Astrocyte (in vitro differentiated cells and primary cell): ENCODE data around the gene ESF1.

Source experiments
- EZH2 ChIP-seq: IDR thresholded peaks from 2 replicates; pipeline ENCODE4 v1.6.1; 2012; ENCODE audit warnings: mild to moderate bottlenecking, low read length, inconsistent platforms; ENCODE audit not compliant: insufficient read depth
- TF ChIP-seq, protein P1 (sequence below): IDR thresholded peaks from 2 replicates; pipeline ENCODE4 v1.5.1; 2011; ENCODE audit warnings: low read depth, mild to moderate bottlenecking, inconsistent platforms, low read length, moderate library complexity; ENCODE audit not compliant: insufficient read depth

DNA sequence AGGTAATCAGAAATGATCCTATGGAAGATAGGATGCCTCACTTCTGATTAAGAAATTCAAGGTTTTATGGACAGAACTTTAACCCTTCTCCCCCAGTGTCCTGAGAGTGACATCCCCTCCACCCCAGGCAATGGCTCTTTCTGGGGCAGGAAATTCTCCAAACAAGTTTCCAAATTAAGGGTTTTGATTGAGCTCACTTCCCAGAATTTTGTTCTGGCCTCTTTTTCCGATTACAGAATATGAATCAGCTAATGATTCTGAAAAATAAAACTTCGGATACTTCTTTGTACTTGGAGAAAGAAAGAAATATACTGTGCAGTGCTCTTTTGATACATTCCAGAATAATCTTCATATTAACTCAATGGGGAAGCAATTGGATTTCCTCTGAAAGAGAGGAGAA lies 113.2 kb downstream of the ESF1 start:
- TF ChIP-seq EZH2 = no peak
- TF ChIP-seq, protein P1, sequence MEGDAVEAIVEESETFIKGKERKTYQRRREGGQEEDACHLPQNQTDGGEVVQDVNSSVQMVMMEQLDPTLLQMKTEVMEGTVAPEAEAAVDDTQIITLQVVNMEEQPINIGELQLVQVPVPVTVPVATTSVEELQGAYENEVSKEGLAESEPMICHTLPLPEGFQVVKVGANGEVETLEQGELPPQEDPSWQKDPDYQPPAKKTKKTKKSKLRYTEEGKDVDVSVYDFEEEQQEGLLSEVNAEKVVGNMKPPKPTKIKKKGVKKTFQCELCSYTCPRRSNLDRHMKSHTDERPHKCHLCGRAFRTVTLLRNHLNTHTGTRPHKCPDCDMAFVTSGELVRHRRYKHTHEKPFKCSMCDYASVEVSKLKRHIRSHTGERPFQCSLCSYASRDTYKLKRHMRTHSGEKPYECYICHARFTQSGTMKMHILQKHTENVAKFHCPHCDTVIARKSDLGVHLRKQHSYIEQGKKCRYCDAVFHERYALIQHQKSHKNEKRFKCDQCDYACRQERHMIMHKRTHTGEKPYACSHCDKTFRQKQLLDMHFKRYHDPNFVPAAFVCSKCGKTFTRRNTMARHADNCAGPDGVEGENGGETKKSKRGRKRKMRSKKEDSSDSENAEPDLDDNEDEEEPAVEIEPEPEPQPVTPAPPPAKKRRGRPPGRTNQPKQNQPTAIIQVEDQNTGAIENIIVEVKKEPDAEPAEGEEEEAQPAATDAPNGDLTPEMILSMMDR = no peak
